GM18951 (cell line): Measurements from ENCODE around the gene TMUB2.
"Not testable (repeated sequence)": the region's sequence is repeated elsewhere in the genome, so short reads cannot be mapped to it uniquely, and the experiment has no call there.

Experiments
- POLR2A ChIP-seq: IDR thresholded peaks from 4 replicates; pipeline ENCODE4 v1.6.1; 2011; ENCODE audit warnings: mild to moderate bottlenecking; ENCODE audit not compliant: insufficient read length, insufficient read depth; ENCODE audit errors: extremely low read depth
- in situ Hi-C: fragments of 300-500 bp; cut with MboI; formaldehyde crosslinking; loops from one replicate; pipeline ENCODE4 v1.12.0; 2022; ENCODE audit warnings: low sequenced_read_pairs, mixed read lengths, inconsistent platforms; ENCODE audit not compliant: unreplicated experiment

TMUB2 gene

GRCh38 chr17:44219616-44220212 is 32.9 kb downstream of the TMUB2 start, which contains the start of gene UBTF:
UBTF (minus strand) TSS chr17:44219675; CDS start chr17:44218229, 1,446 bp downstream.
- in situ Hi-C loops, result loop anchor here (25.0 kb wide), 1 partner anchor 293 kb away; the partner anchor contains the start of gene GPATCH8
- TF ChIP-seq POLR2A, result no peak

DNA sequence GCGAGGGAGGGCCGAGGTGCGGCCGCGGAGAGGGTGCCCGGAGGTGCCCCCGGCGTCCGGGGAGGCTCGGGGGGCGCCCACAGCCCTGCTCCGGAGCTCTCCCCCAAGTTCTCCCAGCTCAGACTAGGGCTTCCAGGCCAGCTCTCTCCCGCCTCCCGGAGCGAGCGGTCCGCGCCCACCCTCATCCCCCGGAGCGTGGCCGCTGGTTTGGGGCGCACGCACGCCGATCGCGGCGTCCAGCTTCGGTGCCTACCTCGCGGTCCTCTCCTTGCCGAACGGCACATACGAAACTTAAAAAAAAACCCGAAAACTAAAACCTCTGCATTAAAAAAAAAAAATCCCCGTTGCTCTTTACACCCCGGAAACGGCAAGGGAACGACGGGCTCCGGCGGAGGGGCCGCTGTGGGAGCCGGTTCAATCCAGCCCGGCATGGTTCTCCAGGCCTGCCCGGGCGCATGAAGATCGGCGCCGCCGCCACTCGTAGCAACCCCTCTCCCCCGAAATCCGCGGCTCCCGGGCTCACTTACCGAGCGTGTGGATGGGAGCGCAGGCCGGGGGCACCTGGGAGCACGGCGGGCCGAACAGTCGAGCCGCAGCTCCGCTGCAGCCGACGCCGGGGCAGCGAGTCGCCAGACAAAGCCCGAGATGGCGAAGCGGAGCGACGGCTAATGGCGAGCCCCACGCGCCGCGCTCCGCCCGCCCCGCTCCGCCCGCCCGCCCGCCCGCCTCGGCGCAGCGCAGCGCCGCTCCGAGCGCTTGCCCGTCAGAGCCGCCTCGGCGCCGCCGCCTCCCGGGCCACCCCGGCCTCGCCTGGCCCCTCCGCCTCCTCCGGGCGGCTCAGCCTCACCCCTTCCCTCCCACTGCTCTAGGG is 33.7 kb downstream of the TMUB2 start:
- TF ChIP-seq POLR2A, result peak; percentile 37
- in situ Hi-C loops, result loop anchor here (25.0 kb wide), 1 partner anchor 292 kb away; the partner anchor contains the start of gene GPATCH8

DNA sequence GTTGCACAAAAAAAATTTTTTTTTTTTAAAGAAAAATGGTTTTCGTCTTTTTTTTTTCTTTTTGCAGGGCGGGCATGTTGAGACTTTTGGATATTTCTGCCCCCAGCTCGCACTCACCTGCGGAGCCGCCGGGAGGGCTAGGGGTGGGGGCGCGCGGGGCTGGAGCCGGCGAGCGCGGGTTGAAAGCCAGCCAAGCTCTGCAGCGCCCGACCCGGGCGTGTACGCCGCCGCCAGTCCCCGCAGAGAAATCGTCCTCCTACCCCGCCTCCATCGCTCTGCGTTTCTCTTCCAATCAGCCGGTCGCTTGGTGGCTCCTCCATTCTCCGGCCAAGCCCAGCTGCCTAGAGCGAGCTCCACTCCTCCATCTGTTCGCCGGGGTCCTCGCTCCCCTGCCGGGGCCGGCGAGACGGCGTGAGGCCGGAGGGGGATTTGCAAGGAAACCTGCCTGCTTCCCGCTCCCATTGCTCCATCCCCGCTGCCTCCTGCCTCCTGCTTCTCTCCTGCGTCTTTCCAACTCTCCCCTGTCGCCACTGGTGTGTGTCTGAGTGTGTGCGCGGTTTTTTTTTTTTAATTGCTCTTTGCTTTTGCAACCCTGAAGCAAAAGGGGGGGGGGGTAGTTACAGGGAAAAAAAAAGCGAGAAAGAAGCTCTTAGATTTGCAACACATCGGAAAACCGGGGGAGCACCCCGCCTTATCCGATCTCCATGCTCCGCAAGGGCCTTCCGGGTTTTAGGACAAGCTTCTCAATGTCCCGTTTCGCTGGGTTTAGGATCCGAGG is 34.5 kb downstream of the TMUB2 start:
- in situ Hi-C loops, result loop anchor here (25.0 kb wide), 1 partner anchor 291 kb away; the partner anchor contains the start of gene GPATCH8
- TF ChIP-seq POLR2A, result peak; percentile 53

DNA sequence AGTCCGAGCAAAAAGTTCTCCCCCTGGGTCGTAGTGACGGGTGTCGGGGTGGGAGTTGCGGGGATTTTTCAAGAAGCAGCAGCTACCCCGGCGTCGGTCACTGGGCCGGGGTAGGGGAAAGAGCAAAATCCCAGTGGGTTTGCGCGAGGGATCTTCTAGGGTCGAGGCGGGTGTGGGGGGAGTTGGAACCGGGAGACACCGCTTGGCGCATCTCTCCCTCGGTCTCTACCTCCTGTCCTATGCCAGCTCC is 35.0 kb downstream of the TMUB2 start:
- in situ Hi-C loops, result loop anchor here (25.0 kb wide), 1 partner anchor 291 kb away; the partner anchor contains the start of gene GPATCH8
- TF ChIP-seq POLR2A, result peak; percentile 50

GRCh38 chr17:44222112-44222869 is 35.5 kb downstream of the TMUB2 start:
- peak; percentile 50 for TF ChIP-seq POLR2A
- in situ Hi-C loops, result loop anchor here (25.0 kb wide), 1 partner anchor 290 kb away; the partner anchor contains the start of gene GPATCH8

GRCh38 chr17:44223541-44224071 is 36.8 kb downstream of the TMUB2 start:
- TF ChIP-seq POLR2A, result no peak
- in situ Hi-C loops, result loop anchor here (25.0 kb wide), 1 partner anchor 289 kb away; the partner anchor contains the start of gene GPATCH8

- in situ Hi-C loops, result no loop called here
- TF ChIP-seq POLR2A, result no peak
These were observed 42.3 kb downstream of the TMUB2 start for GRCh38 chr17:44229090-44229489.

- in situ Hi-C loops, result no loop called here
These were observed 43.4 kb downstream of the TMUB2 start for GRCh38 chr17:44230140-44230539.

GRCh38 chr17:44232061-44232460 is 45.3 kb downstream of the TMUB2 start:
- in situ Hi-C loops, result no loop called here
- no peak for TF ChIP-seq POLR2A

More at GRCh38 chr17:44230140-44230539, 43.4 kb downstream of the TMUB2 start:
- TF ChIP-seq POLR2A, result no peak

- in situ Hi-C loops, result no loop called here
- no peak for TF ChIP-seq POLR2A
These were observed 46.8 kb downstream of the TMUB2 start for GRCh38 chr17:44233582-44233981.

- no peak for TF ChIP-seq POLR2A
- in situ Hi-C loops, result no loop called here
These were observed 48.8 kb downstream of the TMUB2 start for GRCh38 chr17:44235583-44235936.

- TF ChIP-seq POLR2A, result no peak
- in situ Hi-C loops, result no loop called here
These were observed 49.7 kb downstream of the TMUB2 start for GRCh38 chr17:44236444-44236991.

- in situ Hi-C loops, result not testable (repeated sequence)
These were observed 51.1 kb downstream of the TMUB2 start for GRCh38 chr17:44237886-44238285.
